Skeletal muscle satellite cell (primary cell): ENCODE measurements around the gene PLPP3.

Experiments used
- H3K27me3 ChIP-seq: 2 replicates; pipeline ENCODE4 v1.7.0; 2013; ENCODE audit warnings: low read length; ENCODE audit not compliant: control insufficient read depth, insufficient read depth
- H3K36me3 ChIP-seq: 2 replicates; pipeline ENCODE4 v1.7.0; 2013; ENCODE audit warnings: mild to moderate bottlenecking, control low read depth, low read length; ENCODE audit not compliant: insufficient read depth
- H3K4me1 ChIP-seq: 2 replicates; pipeline ENCODE4 v1.7.0; 2013; ENCODE audit warnings: low read length; ENCODE audit not compliant: control insufficient read depth, insufficient read depth
- H3K4me2 ChIP-seq: 2 replicates; pipeline ENCODE4 v1.7.0; 2013; ENCODE audit warnings: mild to moderate bottlenecking, low read length
- H3K4me3 ChIP-seq: 2 replicates; pipeline ENCODE4 v1.7.0; 2013; ENCODE audit warnings: low read length
- H3K9ac ChIP-seq: 2 replicates; pipeline ENCODE4 v1.7.0; 2013; ENCODE audit warnings: mild to moderate bottlenecking, low read depth, low read length, moderate library complexity
- H3K9me3 ChIP-seq: replicated peaks from 2 replicates; pipeline ENCODE4 v1.7.0; 2013; ENCODE audit warnings: mild to moderate bottlenecking, control low read depth, low read length

The PLPP3 gene

GRCh38 chr1:56505792-56506743, 73.3 kb downstream of the PLPP3 start:
- Histone ChIP-seq H3K36me3 (peaks cover 99% of the 10 kb centered on the region), H3K9ac (no peak overlapping the region), H3K9me3 (no peaks in the 10 kb centered on the region), H3K4me3 (no peak overlapping the region), H3K27me3 (no peaks in the 10 kb centered on the region), H3K4me1 (peaks cover 25% of the 10 kb centered on the region), H3K4me2 (no peak overlapping the region)

- Histone ChIP-seq H3K4me1 (peaks cover 18% of the 10 kb centered on the region), H3K36me3 (peaks cover 93% of the 10 kb centered on the region)
These were observed 76.6 kb downstream of the PLPP3 start for GRCh38 chr1:56502700-56503245.

GRCh38 chr1:56501888-56502287, 77.5 kb downstream of the PLPP3 start:
- H3K4me1 ChIP-seq = peaks cover 18% of the 10 kb centered on the region
- H3K4me2 ChIP-seq = no peak overlapping the region
- no peaks in the 10 kb centered on the region for H3K27me3 ChIP-seq
- H3K36me3 ChIP-seq = peaks cover 93% of the 10 kb centered on the region
- no peak overlapping the region for H3K4me3 ChIP-seq
- no peaks in the 10 kb centered on the region for H3K9me3 ChIP-seq
- H3K9ac ChIP-seq = no peak overlapping the region

More at GRCh38 chr1:56502700-56503245, 76.6 kb downstream of the PLPP3 start:
- Histone ChIP-seq H3K9me3 (no peaks in the 10 kb centered on the region), H3K9ac (no peak overlapping the region), H3K27me3 (no peaks in the 10 kb centered on the region), H3K4me3 (no peak overlapping the region), H3K4me2 (no peak overlapping the region)

GRCh38 chr1:56501426-56501825, 77.9 kb downstream of the PLPP3 start:
- Histone ChIP-seq H3K9ac (no peak overlapping the region), H3K27me3 (no peaks in the 10 kb centered on the region), H3K36me3 (peaks cover 93% of the 10 kb centered on the region), H3K4me3 (no peak overlapping the region), H3K9me3 (no peaks in the 10 kb centered on the region), H3K4me1 (peaks cover 18% of the 10 kb centered on the region), H3K4me2 (no peak overlapping the region)

GRCh38 chr1:56496821-56497772, 82.3 kb downstream of the PLPP3 start:
- Histone ChIP-seq H3K9ac (no peak overlapping the region), H3K4me2 (no peak overlapping the region), H3K9me3 (no peaks in the 10 kb centered on the region), H3K4me3 (no peak overlapping the region), H3K27me3 (no peaks in the 10 kb centered on the region), H3K4me1 (peaks cover 11% of the 10 kb centered on the region), H3K36me3 (peaks cover 87% of the 10 kb centered on the region)

- Histone ChIP-seq H3K4me1 (peaks cover 14% of the 10 kb centered on the region), H3K9me3 (no peaks in the 10 kb centered on the region), H3K4me3 (no peak overlapping the region), H3K4me2 (no peak overlapping the region), H3K36me3 (peaks cover 84% of the 10 kb centered on the region), H3K9ac (no peak overlapping the region), H3K27me3 (no peaks in the 10 kb centered on the region)
These were observed 83.2 kb downstream of the PLPP3 start for GRCh38 chr1:56496158-56496557.

- Histone ChIP-seq H3K4me3 (no peak overlapping the region), H3K4me1 (peaks cover 20% of the 10 kb centered on the region), H3K27me3 (no peaks in the 10 kb centered on the region), H3K9ac (no peak overlapping the region), H3K9me3 (no peaks in the 10 kb centered on the region), H3K36me3 (peaks cover 78% of the 10 kb centered on the region), H3K4me2 (no peak overlapping the region)
These were observed 83.8 kb downstream of the PLPP3 start for GRCh38 chr1:56495538-56495937.

- H3K4me2 ChIP-seq = no peak overlapping the region
- H3K9ac ChIP-seq = no peak overlapping the region
- H3K27me3 ChIP-seq = no peaks in the 10 kb centered on the region
- H3K4me1 ChIP-seq = peaks cover 22% of the 10 kb centered on the region
- H3K4me3 ChIP-seq = no peak overlapping the region
- H3K9me3 ChIP-seq = no peaks in the 10 kb centered on the region
- peaks cover 66% of the 10 kb centered on the region for H3K36me3 ChIP-seq
These were observed 85.1 kb downstream of the PLPP3 start for GRCh38 chr1:56494306-56494705.

GRCh38 chr1:56493826-56494225, 85.5 kb downstream of the PLPP3 start:
- H3K4me1 ChIP-seq = peaks cover 22% of the 10 kb centered on the region
- no peak overlapping the region for H3K4me2 ChIP-seq

GRCh38 chr1:56491441-56491840, 87.9 kb downstream of the PLPP3 start:
- Histone ChIP-seq H3K27me3 (no peaks in the 10 kb centered on the region), H3K4me1 (peaks cover 22% of the 10 kb centered on the region), H3K9me3 (no peaks in the 10 kb centered on the region), H3K9ac (no peak overlapping the region), H3K4me2 (no peak overlapping the region), H3K36me3 (peaks cover 43% of the 10 kb centered on the region), H3K4me3 (no peak overlapping the region)

More at GRCh38 chr1:56493826-56494225, 85.5 kb downstream of the PLPP3 start:
- H3K9me3 ChIP-seq = no peaks in the 10 kb centered on the region
- no peak overlapping the region for H3K4me3 ChIP-seq
- H3K27me3 ChIP-seq = no peaks in the 10 kb centered on the region
- H3K9ac ChIP-seq = no peak overlapping the region
- H3K36me3 ChIP-seq = peaks cover 62% of the 10 kb centered on the region

- Histone ChIP-seq H3K36me3 (peaks cover 35% of the 10 kb centered on the region), H3K9me3 (no peaks in the 10 kb centered on the region), H3K4me1 (peaks cover 22% of the 10 kb centered on the region), H3K4me2 (no peak overlapping the region), H3K9ac (no peak overlapping the region), H3K27me3 (no peaks in the 10 kb centered on the region), H3K4me3 (no peak overlapping the region)
These were observed 88.7 kb downstream of the PLPP3 start for GRCh38 chr1:56490619-56491018.
